Measurements from ENCODE around the gene NOP9.
"Not testable (repeated sequence)": the region's sequence is repeated elsewhere in the genome, so short reads cannot be mapped to it uniquely, and the experiment has no call there.

Gene NOP9

DNA sequence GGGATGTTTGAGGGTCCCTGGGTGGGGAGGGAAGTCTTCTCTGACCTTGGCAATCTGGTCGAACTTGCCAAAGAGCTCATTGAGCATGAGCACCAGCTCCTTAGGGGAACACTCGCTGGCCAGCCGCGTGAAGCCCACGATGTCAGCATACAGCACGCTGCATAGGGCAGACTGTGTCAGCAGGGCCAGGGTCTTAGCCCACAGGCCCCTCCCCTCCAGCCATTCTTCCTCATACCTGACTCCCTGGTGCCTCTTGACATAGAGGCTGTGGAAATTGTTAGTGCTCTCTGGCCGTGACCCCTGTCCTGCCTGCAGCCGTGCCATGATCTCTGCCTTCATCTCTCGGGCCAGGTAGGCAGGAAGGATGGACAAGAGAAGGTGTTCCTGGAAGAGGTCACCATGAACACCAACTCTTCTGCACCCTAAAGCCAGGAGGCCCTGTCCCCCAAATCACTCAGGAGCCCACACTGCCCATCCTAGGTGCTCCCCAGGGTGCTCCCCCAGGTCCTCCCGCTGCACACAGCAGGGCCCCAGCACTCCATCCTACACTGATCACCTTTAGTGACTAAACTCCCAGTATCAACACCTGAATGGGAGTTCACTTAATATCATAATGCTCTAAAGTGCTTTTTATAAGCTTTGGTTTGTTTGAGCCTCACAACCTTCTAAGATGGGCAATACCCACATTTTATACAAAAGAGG is 31.5 kb downstream of the NOP9 start:
- no peak for DNase-seq

DNA sequence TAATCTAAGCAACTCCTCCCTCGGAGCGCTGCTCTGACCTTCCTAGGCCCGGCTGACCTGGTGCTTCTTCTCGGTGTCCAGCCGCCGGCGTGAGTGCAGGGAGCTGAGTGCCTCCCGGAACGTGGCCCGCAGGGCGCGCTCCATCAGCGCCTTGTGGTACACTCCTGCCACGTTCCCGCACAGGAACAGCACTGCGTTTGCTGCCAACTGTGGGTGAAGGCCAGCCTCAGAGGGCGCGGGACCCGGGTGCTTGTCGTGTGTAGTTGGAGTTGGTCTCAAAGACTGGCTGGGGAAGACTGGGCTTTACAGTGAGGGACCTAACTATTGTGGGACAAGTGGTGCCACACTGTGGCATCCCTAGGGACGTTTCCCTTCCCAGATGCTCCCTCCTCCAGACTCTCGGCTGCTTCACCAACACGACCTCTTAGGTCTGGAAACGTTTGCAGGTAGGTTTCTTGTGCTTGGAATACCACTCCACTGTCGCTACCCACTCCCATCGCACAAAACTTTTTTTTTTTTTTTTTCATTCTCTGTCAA is 32.1 kb downstream of the NOP9 start:
- no peak for DNase-seq

DNA sequence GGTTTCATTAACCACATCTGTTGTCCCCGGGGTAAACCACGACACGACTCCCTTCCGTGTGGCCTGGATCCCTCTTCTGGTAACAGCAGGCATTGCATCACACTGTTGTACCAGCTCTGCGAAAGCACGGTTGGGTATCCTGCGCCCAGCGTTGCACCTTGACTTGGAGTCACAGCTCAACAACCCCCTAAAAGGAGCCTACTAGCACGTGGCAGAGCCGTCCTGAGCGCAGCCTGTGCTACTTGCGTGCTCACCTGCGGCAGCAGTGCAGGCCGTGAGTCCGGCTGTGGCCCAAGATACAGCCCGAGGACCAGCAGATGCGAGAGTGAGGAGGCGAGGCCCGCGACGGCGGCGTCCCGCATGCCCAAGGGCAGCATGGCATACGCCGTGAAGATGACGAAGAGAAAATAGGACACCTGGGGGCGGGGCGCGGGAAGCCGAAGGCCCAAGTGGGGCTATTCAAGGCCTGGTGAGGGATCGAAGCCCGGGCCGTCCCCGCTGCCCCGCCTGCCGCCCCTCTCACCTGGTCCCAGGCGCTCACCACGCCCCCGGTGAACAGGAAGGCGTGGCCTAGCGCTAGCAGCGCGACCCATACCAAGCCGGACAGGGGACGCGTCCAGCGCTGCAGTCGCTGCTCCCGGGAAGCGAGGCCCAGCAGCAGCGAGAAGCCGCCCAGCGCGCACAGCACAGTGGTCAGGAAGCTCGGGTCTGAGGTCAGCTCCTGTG is 32.8 kb downstream of the NOP9 start:
- DNase-seq = peak; percentile 92

DNA sequence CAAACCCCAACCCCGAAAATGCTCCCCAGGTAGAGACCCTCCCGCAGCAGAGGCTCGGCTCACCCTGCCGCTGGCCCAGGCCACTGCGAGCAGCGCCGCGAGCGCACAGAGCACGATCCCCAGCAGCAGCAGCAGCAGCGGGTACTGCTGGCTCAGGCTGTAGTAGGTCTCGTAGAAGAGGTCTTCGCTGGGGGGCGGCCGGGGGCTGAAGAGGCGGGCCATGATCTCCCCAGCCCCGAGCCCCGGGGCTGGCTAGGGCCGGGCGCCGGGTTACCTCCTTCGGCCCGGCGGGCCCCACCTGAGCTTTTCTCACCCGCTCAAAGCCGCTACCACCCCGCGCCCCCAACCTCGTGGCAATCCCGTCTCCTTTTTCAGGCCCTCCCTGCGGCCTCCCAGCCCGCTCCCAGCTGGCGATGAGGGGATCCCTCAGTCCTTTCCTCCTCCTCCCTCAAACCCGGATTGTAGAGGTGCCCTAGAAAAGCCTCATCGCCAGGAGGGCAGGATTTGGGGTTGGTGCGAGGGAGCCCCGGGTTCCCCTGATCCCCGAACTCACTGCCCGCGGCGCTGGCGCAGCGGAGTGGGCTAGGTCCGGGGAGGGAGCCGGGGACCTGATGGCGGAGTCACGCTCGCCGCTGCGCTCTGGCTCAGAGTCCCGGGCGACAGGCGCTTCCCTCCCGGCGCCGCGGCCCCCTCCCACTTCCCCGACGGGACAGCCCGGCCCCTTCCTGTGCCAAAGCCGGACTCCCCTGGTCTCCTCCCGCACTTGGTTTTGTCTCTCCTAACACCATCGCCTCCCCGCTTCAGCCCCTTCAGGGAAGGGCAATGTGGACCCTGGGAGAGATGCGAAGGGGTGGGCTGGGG is 35.0 kb downstream of the NOP9 start, which contains the start of gene ADCY4:
ADCY4 (minus strand) TSS at position 641 of the 861 bp plus-strand sequence; CDS start at position 222, 419 bp downstream.
- DNase-seq = no peak

DNA sequence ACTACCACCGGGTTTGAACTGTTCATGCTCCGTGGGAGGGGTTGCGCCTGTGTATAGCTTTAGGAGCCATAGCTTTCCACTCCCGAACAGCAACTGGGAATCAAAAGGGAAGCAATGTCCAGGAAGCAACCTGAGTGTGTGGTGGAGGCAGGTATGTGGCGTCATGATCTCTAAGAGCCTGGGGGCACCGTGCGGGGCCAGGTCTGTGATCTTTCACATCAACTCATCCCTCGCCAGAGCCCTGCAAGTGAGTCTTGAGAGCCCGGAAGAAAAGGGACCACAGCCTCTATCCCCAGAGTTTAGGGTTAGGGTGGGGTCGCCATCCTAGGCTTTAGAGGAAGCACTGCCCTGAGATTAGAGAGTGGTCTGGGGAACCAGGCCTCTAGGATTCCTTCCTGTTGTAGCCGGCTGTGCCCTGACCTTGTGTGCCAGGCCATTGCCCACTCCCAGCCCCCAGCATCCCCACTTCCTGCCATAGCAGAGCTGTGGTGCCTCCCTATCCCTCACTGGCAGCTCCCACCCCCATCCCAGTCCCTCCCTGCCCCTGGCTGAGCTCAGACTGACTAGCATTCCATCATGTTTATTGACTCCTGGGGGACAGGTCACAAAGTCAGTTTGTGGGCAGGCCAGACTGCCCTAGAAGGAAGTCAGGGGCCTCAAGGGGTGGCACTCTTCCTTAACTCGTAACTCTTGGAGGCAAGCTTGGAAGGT is 36.0 kb downstream of the NOP9 start:
- no peak for DNase-seq

DNA sequence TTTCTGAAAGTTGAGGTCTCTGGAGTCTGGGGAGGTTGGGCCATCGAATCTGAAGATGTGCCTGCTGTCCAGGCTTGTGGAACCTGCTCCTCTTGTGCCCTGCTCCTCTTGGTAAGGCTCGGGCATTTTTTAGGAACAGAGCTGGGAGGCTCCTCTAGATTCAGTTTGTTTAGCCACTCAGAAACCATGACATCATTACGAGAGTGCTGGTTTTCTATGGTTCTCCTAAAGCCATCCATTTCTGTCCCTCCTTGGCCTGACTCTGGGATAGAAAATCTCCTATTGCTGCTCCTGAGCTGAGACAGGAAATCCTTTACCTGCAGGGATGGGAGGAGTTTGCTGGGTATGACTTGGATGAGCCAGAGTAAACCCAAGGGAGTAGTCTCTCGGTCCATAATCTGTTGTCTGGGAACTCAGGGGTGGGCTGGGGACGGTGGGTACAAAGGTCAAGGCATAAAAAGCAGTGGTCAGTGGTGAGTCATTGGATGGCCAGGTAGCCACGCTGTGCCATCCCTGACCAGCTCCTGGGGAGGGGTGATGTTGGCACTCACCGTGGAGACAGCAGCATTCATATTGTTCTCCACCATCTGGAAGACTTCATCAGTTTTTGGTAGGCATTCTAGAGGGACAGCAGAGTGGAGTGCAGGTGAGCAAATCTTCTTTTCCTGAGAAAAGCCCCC is 37.6 kb downstream of the NOP9 start:
- no peak for DNase-seq

DNA sequence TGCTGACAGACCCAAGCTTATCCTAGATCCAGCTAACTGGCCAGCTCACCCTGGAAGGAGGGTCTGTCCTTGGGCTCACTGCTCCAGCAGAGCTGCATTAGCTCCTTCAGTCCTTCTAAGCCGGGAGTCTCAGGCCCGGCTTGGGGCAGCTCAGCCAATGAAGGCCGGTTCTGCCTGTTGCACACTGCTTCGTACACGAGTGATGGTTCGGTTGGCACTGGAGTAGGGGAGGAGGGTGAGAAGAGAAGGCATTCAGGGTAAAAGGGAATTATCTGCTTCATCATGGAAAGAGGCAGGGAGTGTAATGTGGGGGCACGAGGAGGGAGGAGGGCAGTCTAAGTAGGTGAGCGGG is 38.1 kb downstream of the NOP9 start:
- DNase-seq = no peak

DNA sequence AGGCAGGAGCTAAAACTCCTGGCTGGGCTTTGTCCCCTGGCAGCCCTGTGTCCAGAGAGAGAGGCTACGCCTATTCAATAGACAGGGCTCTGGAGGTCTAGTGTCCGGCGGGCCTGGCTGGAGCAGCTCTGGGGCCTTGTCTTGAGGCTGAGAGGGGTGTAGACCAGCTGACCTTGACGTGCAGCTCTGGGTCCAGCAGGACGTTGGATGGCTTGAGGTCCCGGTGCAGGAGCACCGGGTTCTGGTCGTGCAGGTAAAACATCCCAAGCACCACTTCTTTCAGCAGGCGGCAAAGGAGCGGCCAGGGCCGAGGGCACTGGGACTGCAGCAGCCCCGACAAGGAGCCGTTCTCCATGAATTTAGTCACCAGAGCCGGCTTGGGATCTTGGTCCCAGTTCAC is 39.2 kb downstream of the NOP9 start:
- DNase-seq = no peak

DNA sequence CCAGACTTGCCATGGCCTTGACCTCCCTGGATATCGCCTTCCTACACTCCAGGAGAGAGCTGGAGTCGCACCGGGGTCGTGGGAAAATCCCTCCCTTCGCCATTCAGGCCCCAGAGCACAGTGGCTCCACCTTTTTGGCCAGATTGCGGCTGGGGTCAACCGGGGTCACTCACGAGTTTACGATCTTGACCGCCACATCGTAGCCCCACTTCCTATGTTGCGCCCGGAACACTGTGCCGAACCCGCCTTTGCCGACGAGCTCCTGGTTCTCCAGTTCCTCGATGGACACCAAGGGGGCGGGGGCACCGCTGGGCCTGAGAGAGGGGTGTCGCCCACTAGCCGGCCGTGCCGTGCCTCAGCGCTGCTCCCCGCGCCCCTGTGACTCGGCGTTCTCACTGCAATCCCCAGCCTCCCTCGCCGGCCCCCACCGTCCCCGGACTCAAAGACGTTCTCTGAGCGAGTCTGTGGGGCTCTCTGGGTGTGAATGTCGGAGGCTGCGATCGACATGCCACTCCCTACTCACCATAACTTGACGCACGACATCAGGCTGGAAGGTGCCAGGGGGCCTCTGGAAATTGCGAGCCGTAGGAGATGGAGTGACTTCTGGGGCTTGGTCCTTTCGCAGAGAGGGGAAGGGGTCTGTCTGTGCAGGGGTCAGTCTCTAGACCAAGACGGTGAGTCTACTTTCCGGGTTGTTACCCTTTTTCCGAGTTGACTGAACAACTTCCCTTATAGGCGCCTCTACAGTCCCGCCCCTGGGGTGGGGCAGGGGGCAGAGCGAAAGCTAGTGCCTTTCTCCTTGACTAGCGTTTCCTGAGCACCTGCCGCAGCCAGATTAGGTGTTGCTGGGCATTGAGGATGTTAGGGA is 39.9 kb downstream of the NOP9 start, which contains the start of gene RIPK3:
RIPK3 (minus strand) TSS at position 708 of the 868 bp plus-strand sequence; CDS start at position 543, 165 bp downstream.
- DNase-seq = peak; percentile 19

DNA sequence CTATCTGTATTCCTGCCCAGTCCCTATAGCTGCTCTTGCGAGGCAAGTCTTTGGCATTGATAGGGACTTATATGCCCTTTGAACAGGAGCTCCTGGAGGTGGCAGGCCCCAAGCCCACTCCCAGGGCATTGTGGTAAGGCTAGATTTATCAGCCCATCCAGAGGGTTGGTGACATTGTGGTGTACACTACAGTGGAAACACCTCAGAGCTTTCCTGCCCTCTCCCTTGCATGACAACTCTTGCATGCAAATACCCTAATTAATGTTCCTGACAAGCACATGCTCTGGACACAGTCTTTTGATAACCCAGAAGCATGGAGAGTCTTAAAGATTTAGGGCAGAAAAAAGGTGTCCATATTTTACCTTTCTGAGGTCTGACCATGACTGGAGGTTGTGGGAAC is 41.0 kb downstream of the NOP9 start:
- DNase-seq = no peak

DNA sequence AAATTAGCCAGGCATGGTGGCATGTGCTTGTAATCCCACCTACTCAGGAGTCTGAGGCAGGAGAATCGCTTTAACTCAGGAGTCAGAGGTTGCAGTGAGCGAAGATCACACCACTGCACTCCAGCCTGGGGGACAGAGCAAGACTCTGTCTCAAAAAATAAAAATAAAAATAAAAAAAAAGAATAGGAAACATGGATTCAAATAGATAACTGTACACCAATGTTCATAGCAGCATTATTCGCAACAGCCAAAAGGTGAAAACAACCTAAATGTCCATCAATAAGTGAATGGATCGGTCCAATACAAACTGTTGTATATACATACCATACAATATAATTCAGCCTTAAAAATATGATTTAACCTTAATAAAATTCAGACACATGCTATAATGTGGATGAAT is 43.2 kb downstream of the NOP9 start:
- no peak for DNase-seq

DNA sequence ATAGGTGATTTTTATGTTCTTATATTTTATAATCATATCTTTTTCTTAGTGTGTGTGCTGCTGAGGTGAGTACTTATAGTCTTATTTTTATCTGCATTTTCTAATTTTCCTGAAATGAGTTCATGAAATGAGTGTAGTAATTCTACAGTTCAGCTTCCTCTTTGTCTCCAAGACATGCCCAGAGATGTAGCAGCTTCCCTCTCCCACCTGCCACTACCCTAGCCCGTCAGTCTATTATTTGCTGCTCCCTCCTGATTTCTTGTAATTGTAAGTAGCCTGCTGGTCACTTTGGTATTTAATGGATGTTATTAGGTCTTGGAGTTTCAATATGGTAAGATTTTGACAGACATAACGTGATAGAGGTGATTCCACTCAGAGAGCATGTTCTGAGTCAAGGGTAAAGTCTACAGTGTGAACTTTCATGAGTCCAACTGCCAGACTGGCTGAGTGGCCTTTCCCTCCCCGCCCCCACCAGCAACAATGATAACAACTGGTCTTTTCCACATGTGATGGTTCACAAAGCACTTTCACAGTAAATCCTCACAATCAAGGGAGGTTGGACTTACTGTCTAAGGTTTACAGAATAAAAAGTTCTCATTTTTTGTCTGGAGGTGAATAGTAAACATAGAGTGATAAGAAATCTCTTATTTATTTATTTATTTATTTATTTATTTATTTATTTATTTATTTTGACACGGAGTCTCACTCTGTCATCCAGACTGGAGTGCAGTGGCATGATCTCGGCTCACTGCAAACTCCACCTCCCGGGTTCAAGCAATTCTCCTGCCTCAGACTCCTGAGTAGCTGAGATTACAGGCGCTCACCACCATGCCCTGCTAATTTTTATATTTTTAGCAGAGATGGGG is 44.4 kb downstream of the NOP9 start:
- DNase-seq = no peak

DNA sequence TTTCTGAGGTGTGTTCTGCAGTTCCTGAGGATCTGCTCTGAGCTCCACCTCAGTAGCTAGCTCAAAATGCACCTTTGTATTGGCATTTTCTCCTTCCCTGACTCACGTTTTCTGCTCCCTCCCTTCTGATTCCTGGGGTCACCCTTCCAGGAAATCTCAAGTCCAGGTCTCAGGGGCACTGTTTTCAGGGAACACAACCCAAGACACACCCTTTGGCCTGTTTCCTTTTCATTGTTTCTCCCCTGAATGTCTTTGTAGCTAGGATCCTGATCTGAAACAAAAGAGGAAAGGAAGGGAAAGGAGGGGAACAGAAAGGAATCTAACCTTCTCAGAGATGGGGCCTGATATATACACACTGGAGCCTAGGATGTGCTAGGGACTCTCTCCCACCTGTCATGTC is 47.5 kb downstream of the NOP9 start:
- DNase-seq = no peak

DNA sequence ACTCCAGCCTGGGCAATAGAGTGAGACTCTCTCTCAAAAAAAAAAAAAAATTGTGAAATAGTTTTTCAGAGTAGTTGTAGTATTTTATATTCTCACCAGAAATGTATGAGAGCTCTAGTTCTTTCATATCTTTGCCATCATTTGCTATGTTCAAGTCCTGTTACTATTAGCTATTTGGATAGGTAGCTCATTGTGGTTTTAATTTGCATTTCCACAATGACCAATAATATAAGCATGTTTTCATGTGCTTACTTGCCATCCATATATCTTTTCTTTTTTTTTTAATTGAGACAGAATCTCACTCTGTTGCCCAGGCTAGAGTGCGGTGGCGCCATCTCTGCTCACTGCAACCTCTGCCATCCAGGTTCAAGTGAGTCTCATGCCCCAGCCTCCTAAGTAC is 48.5 kb downstream of the NOP9 start:
- no peak for DNase-seq

DNA sequence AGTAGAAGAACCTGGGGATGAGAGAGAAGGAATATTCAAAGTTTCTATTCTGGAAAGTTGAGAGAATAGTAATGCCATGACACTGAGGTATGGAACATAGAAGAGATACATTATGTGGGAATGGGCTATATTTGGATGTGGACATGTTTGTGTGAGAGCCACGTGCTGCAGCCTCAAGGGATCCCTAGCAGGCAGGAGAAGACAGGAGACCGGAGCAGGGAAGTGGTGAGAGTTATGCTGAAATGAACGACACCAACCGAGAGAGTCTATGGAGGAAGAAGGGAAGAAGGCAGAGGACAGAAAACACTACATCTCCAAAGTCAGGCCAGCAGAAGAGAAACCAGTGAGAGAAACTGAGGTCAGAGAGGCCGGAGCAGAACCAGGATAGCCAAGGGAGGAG is 50.1 kb downstream of the NOP9 start:
- DNase-seq = no peak

DNA sequence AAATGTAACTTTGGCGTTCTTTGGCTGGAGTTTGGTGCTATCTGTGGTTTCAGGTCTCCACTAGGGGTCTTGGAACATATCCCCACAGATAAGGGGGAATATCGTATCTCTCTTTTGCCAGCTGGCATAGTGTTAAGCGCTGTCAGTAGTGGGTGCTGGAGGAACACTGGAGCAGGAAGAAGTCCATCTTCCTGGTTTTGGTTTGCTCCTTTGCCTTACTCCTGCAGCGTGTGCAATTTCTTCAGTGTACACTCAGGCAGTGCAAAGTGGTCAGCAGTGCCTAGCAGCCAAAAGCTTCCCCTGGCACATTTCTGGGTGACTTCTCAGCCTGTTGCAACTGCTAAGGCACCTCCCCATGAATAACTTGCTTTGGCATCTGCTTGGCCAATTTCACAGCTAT is 51.9 kb downstream of the NOP9 start:
- peak; percentile 15 for DNase-seq

DNA sequence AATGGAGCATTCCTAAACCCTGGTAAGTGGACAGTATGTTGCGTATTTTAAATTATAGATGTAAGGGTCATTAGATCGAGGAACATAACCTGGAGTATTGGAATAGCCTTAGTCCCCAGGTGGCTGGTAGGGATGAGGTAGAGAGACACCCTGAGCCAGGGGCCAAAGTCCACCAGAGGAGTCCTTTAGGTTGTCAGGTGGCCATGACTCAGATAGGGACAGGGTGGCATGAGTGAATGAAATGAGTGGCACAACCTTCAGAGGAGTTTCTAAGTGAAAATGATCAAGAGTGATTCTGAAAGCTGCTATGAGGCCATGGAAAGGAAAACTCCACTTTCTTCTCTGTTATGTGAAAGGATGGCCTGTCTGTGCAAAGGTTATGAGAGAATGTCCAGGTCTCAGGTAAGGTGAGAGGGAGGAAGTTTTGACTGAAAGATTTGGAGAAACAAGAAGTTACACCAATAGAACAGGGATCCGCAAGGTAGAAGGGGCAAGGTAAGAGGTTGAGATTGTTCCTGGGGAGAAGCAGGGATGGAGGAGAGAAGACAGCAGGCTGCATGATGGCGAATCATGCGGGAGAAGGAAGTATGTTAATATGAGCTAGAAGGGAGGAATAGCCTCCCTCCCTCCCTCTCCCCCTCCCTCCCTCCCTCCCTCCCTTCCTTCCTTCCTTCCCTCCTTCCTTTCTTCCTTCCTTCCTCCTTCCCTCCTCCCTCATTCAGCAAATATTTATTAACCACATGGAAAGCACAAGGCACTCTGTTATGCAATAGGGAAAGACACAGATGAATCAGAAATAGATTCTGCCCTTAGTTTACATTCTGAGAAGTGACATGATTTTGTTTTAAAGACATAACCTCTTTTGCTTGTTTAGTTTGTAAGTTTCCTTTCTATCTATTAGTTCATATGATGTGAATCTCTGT is 54.2 kb downstream of the NOP9 start:
- no peak for DNase-seq

DNA sequence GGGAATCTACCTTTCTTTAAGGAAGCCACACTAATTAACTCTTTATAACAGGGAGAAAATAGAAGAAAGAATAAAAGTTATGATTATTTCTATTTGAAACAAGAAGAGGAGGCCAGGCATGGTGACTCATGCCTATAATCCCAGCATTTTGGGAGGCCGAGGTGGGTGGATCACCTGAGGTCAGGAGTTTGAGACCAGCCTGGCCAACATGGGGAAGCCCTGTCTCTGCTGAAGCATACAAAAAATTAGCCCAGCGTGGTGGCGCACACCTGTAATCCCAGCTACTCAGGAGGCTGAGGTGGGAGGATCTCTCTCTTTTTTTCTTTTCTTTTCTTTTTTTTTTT is 54.8 kb downstream of the NOP9 start:
- DNase-seq = not testable (repeated sequence)

DNA sequence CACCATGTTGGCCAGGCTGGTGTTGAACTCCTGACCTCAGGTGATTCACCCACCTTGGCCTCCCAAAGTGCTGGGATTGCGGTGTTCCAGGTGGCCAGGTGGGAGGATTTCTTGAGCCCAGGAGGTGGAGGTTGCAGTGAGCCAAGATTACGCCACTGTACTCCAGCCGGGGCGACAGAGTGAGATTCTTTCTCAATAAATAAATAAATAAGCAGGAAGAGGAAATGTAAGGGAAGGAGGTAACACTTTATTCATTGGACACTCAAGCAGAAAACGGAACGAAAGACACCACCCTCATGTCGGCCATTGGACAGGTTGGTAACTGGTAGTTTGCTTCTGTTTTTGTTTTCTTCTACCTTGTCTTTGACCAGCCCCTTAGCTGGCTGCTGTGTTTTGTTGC is 55.4 kb downstream of the NOP9 start:
- no peak for DNase-seq
